GM18907 (cell line): Measurements from ENCODE around the gene PCNX2.

ENCODE experiments used
- ATAC-seq: cut with Tn5 transposase; IDR thresholded peaks from one replicate; pipeline ENCODE4 v1.9.1; 2021; ENCODE audit warnings: mild to moderate bottlenecking, moderate library complexity; ENCODE audit not compliant: unreplicated experiment

The PCNX2 gene, protein sequence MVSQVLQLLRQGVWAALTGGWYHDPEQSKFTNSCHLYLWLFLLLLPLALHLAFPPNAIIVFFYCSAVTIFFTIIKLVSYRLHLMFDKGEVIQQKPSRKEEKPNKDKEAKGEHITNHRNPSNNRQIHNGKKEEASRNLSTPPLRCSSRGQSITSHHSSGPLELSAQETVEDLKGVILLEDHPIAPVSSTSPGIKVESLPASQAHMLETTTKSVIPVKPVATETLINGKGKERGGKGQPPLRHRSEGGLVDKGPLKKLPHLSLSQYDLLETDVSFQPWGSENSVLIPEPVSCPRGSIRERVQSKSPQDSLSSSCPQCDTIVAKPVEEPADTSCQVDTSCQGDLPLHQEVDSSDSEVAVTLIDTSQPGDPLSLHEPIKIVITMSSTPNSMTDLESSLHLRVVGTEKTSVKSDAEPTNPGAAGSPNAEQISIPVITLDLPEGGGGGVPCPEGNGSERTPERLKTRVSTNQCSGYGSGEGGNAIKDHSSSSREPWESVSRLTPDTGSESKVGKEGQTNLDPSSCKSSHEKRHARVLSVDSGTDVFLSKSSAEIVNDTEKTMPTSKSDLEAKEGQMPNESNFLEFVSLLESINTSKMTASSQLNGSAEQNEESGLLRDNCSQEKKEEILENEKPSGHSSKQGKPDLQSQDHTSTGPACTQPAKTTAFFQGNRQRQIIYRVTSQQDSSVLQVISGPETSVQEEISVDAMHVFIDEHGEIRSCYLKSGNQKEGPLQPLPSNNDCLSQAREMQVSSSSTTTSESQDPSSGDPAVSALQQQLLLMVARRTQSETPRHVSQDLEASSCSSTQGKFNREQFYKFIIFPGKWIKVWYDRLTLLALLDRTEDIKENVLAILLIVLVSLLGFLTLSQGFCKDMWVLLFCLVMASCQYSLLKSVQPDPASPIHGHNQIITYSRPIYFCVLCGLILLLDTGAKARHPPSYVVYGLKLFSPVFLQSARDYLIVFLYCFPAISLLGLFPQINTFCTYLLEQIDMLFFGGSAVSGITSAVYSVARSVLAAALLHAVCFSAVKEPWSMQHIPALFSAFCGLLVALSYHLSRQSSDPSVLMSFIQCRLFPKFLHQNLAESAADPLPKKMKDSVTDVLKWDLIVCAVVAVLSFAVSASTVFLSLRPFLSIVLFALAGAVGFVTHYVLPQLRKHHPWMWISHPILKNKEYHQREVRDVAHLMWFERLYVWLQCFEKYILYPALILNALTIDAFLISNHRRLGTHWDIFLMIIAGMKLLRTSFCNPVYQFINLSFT (N-terminal part only)

DNA sequence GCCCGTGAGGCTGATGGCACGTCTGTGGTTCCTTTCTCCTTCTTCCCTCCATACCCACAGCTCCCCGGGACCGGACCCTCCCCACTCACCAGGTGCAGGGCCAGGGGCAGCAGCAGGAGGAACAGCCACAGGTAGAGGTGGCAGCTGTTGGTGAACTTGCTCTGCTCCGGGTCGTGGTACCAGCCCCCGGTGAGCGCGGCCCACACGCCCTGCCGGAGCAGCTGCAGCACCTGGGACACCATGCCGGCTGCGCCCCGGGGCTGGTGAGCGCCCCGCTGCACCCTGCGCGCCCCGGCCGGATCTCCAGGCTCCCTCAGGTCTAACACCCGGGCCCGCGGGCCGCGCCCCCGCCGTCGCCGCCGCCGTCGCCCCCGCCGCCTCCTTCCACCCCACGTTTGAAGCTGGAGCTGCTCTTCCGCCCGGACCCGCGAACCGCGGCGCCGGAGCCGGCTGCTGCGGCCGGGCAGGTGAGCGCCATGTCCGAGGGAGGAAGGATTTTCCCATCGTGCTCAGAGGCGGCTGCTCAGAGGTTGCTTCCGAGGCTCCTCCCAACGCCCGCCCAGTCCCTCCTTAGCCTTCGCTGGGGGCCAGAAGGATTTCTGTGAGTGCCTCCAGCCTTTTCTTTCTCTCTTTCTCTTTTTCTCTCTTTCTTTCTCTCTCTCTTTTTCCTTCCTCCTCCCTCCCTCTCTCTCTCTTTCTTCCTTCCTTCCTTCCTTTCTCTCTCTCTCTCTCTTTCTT lies at the start of gene PCNX2:
Gene PCNX2, minus strand, starts transcription at position 489 of the 738 bp plus-strand sequence. Its CDS starts 247 bp downstream, at position 242.
- peak; percentile 96 for ATAC-seq

DNA sequence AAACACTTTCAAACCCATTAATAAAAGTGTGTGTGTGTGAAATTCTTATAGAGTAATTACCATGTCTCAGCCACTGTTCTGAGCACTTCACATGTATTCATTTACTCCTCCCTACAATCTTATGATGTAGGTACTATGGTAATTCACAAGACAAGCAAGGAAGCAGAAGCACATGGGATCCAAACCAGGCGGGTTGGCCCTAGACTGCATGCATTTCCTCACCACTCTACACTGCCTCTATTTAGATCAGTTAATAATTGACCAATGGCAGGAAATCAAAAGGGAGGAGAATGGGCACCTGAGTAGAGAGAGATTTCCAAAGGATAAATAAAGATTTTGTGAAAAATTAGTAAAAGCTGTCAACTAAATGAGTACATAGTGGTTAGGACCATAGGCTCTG lies 47.7 kb upstream of the PCNX2 start:
- no peak for ATAC-seq

DNA sequence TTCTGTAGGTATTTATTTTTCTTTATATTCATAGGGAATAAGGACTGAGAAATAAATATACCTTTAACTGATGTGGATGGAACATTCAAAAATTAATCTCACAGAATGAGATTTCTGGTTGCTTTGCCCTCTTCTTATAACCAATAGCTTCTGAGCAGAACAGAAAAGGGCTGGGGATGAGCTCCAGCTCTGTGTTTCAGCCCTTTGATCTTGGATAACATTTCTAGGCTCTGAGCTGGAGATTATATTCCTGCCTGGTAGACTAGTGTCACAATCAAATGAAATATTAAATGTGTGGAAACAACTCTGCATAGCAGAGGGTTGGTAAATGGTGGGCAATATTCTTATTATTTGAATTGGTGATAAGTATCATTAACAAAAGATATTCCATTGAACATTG lies 46.6 kb upstream of the PCNX2 start:
- no peak for ATAC-seq

DNA sequence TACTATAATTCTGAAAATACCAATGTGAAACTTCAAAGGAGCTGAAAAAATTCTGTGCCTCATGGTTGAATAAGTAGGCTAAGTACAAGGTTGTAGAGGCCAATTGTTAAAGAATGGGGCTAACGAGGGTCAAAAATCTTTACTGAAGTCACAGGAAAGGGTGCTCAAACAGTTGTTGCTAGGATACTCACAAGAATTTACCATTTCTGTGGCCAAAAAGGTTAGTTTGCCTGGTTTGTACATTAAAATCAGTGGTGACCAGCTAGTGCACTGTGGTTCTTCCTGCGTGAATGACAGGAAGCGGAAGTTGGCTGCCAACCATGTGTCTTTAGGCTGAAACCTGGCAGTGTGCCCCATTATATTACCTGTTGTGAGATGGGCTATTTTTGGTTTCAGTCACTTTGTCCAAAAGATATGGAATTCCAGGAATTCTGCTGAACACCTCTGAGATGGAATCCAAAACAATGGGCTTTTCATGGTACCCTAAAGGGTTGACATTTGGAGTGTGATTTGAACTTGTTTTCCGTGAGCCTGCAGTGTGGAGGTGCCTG lies 45.5 kb upstream of the PCNX2 start:
- no peak for ATAC-seq

DNA sequence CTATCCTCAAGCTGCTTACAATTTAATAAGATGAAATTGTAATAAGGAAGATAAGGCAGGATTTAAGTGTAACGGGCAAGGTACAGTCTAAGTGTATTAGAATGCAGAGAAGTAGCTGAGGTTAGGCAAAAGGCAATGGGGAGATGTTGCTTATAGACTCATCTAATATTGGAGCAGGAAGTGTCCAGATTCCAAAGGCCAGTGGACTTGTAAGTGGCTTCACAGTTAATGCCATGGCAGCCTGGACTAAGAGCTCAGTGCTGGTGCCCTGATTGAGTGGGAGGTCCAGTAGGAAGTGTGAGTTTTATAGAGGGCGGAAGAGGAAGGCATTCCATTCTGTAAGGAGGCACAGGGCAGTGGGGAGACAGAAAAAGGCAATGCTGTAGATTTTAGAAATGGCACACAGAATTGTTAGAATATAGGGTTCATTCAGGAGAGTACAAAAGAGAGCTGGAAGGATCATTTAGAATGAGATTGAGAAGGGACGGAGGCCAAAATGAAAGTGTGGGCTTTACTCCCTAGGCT lies 44.6 kb upstream of the PCNX2 start:
- ATAC-seq: no peak

DNA sequence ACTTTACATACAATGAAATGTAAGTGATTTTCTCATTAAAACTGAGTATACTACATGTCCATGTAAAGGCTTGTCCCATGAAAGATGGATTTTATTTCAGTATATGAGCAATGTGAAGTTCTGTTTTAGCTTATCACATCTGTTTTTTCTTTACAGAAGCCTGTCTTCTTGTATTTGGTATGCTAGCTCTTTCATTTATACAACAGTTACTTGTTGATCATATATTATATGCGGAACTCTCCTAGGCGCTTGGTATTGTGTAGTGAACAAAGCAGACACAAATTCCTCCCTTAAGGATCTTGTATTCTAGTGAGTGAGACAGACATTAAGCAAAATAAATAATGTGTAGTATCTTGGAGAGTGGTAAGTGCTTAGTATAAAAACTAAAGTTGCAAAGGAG lies 42.6 kb upstream of the PCNX2 start:
- no peak for ATAC-seq

DNA sequence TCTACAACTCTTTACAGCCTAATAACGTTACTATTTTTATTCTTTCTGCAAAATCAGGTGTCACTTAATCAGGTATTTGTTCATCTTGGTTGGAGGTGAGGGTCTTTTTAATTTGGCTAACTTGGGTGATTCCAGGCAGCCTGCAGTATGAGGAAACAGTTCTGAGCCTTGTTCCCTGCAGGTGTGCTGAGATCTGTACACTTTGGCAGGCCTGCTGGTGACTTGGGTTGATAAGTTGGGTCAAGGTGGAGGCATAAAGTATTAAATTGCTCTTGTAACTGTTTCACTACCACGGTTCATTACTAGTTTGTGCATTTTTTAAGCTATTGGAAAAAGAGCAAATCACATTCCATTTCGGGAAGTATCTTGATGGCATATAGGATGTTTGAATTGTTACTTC lies 42.0 kb upstream of the PCNX2 start:
- no peak for ATAC-seq

DNA sequence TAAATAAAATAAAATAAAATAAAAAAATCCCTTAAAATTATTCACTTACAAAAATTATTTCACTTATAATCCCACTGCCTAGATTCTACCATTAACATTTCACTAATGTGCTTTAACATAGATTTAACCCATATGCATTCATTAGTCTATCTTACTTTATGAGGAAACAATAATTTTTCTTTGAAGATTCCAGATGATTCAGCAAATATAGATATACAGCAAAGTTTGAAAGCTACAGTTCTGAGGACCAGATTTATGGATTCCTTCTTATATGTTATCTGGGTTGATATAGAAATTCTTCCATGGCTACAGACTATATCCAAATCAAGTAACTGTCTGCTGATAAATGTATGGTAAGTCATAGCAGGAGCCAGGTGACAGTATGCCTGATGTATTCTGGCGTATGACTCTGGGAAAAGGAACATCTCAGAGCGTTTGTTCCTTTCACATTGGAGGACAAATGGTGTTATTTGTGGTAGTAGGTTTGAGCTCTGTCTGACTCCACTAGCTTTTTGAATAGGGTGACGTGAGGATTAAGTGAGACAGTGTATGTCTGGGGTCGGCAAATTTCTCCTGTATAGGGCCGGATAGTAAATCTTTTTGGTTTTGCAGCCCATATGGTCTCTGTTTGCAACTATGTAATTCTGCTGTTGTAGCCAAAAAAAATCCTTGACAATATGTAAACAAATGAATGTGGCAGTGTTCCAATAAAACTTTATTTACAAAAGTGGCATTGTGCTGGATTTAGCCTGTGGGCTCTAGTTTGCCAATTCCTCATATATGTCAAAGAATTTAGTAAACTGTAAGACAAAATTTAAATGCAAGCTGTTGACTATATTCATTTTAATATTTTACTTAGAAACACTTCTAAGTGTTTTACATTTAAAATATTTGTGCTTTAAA lies 41.3 kb upstream of the PCNX2 start:
- no peak for ATAC-seq

DNA sequence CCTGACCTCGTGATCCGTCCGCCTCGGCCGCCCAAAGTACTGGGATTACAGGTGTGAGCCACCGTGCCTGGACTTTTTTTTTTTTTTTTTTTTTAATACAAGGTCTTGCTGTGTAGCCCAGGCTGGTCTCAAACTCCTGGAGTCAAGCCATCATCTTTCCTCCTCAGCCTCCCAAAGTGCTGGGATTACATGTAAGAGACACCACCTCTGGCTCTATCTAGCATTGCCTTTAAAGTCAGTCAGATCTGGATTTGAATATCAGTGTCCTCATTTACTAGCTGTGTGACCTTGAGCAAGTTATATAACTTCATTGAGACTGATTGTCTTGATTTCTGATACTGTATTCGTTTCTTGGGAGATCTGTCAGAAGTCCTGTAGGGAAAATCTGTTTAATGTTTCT lies 38.6 kb upstream of the PCNX2 start:
- no peak for ATAC-seq

DNA sequence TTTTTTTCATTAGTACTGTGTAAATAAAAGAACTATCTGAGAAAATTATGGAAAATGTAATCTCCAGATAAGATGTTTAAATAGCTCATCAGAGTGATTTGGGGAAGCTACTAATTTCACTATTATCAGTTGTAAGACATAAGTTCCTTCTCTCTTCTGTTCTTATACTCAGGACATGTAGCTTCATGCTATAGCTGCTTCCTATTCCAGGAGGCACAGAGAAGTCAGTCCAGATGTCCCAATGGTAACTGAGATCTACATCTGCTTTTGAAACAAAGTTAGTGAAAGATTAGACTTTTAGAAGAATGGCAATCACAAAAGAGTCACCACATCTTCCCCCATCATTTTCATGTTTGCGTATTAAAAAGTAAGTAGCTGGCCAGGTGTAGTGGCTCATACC lies 37.6 kb upstream of the PCNX2 start:
- ATAC-seq: no peak

DNA sequence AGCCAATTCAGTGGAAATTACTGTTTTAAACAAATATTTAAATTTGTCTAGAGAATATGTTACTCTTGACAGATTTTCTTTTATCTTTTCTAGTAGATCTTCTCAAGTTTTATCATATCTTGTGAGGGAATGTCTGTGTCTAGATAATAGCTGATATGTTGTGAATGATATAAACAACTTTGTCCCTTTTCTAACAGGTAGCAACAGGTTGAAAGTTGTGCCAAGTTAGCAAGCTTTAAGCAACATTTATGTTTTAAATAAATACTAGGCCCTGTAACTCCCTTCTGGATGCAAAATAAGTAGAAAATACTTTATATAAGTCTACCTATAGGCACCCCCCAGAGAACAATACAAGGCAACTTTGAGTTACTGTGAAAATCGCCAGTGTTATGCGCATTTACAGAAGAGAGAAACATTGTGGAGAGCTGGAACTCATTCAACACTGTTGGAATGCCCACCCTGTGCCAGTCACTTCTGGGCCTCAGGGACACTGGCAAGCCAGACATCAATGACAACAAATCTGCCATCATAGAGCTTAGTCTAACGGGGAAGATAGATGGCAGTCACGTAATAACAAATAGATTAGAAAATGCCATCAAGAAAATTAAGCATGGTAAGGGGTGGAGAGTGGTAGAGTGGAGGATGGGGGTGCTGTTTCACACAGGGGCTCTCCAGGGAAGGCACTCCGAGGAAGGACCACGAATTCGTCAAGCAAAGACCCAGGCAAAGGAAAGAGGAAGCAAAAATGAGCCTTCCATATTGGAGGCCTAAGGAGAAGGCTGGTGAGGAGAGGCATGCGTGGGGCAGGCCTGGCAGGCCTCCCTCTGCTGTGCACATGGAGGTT lies 36.4 kb upstream of the PCNX2 start:
- no peak for ATAC-seq

DNA sequence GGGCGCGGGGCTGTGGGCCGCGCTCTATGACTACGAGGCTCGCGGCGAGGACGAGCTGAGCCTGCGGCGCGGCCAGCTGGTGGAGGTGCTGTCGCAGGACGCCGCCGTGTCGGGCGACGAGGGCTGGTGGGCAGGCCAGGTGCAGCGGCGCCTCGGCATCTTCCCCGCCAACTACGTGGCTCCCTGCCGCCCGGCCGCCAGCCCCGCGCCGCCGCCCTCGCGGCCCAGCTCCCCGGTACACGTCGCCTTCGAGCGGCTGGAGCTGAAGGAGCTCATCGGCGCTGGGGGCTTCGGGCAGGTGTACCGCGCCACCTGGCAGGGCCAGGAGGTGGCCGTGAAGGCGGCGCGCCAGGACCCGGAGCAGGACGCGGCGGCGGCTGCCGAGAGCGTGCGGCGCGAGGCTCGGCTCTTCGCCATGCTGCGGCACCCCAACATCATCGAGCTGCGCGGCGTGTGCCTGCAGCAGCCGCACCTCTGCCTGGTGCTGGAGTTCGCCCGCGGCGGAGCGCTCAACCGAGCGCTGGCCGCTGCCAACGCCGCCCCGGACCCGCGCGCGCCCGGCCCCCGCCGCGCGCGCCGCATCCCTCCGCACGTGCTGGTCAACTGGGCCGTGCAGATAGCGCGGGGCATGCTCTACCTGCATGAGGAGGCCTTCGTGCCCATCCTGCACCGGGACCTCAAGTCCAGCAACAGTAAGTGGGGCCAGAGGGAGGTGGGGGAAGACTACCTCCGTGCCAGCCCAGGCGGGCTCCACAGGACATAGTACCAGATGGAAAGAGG lies 32.8 kb upstream of the PCNX2 start:
- peak; percentile 31 for ATAC-seq

DNA sequence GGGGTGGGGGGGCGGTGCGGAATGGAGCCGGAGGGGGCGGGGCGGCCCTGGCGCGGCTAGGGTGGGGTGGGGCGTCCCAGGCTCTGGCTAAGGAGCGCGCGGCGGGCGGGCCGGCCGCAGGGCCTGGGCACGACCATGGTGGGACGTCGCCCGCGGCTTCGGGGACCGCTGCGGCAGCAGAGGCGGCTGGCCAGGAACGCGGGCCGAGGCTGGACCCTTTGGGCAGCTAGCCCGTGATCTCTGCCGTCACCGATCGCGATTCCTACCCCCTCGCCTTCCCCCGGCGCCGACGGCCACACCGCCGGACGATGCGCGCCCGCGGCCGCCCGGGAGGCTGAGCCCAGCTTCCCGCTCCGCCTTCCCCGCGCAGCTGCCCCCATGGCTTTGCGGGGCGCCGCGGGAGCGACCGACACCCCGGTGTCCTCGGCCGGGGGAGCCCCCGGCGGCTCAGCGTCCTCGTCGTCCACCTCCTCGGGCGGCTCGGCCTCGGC lies 32.2 kb upstream of the PCNX2 start, which contains the start of gene MAP3K21:
Gene MAP3K21, plus strand, starts transcription at position 74 of the 491 bp plus-strand sequence. Its CDS starts 305 bp downstream, at position 379.
- peak; percentile 54 for ATAC-seq

DNA sequence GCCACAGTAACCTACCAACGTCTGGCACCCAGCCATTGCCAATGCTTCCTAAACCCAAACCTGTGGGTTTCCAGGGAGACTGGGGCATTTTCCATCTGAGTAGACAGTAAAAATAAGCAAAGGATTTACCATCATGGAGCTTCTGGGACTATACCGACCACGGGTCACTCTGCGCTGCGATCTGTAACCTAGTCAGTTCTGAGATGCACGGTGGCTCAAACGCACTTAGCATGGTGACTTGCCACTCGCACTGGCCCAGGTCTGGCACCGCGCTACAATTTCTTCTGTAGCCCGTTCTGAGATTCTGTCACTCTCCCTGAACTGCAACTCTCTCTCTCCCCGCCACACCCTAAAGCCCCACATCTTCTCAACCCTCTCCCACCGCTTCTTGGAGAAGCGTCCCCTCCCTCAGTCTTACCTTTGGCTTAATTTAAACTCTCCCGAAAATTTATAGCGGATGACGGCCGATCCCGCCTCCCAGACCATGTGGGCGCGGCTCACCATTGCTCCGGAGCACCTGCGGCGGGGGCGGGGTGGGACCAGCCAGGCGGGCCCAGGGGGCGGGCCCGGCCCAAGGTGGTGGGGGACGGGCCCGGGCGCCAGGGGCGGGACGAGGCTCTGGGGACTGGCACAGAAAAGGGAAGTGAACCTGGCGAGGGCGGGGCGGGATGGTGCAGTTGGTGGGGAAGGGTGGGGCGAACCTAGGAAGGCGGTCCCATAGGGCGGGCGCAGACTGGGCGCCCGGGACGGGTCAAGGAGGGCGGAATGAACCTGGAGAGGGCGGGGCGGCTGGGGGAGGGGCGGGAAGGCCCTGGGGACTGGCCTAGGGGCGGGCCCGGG lies 31.5 kb upstream of the PCNX2 start:
- ATAC-seq: peak; percentile 93

DNA sequence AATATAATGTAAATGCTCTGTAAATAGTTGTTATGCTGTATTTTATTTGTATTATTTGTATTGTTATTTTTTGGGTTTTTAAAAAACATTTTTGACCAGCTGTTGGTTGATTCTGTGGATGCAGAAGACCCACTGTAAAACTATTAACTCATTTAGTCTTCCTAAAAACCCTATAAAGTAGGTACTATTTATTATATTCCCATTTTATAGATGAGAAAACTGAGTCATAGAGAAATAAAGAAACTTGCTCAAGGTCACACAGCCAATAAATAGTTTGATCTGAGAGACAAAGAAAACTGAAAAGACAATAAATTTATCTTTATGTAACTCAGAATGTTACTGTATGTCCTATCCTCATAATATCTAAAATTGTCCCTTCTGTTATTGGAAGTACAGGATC lies 30.8 kb upstream of the PCNX2 start:
- no peak for ATAC-seq

DNA sequence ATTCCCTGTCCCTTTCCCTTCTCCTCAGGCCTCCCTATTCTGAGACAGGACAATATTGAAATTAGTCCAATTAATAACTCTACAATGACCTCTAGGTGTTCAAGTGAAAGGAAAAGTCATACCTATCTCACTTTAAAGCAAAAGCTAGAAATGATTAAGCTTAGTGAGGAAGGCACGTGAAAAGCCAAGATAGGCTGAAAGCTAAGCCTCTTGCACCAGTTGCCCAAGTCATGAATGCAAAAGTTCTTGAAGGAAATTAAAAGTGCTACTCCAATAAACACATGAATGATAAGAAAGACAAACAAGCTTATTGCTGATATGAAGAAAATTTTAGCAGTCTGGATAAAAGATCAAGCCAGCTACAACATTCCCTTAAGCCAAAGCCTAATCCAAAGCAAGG lies 28.2 kb upstream of the PCNX2 start:
- ATAC-seq: no peak
